GM12872 (cell line): Measurements from ENCODE around the gene NPRL2.

ENCODE experiments used
- TF ChIP-seq, protein P1 (sequence below): IDR thresholded peaks from 3 replicates; pipeline ENCODE4 v1.5.1; 2011; ENCODE audit warnings: low read depth, mild to moderate bottlenecking, low read length, moderate library complexity; ENCODE audit not compliant: insufficient read depth

The NPRL2 gene

DNA sequence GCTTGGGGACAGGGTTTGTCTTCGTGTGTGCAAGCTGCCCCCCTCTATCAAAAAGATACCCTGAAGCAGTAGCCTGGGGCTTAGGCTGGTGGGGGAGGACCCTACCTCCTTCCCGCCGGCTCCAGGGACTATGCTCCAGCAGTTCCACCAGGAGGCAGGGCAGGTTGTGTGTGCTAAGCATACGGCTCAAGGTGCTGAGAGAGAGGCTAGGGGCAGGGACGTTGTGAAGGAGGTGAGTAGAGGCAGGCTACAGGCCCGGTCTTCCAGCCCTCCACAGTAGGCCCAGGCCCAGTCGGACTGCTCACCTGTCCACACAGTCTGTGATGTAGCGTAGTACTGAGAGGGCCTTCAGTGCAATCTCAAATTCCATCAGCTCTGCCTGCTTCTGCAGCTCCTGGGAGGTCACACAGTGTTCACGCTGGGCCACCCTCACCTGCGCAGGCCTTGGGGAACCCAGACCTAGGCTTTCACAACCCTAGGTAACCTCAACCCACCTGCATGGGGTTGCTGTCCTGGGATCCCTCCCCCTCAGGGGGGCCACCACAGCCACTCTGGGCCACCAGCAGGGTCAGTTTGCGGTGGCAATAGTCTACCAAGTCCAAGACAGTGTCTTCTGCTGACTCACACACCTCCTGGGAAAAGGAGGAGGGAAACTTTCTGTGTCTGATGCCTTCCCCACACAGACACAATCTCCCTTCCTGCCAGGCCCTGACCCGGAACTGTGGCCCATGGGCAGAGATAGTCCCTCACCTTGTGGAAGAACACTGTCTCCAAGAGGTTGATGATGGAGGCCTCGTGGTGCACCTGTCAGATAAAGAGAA lies 7.6 kb downstream of the NPRL2 start:
- TF ChIP-seq, protein P1, sequence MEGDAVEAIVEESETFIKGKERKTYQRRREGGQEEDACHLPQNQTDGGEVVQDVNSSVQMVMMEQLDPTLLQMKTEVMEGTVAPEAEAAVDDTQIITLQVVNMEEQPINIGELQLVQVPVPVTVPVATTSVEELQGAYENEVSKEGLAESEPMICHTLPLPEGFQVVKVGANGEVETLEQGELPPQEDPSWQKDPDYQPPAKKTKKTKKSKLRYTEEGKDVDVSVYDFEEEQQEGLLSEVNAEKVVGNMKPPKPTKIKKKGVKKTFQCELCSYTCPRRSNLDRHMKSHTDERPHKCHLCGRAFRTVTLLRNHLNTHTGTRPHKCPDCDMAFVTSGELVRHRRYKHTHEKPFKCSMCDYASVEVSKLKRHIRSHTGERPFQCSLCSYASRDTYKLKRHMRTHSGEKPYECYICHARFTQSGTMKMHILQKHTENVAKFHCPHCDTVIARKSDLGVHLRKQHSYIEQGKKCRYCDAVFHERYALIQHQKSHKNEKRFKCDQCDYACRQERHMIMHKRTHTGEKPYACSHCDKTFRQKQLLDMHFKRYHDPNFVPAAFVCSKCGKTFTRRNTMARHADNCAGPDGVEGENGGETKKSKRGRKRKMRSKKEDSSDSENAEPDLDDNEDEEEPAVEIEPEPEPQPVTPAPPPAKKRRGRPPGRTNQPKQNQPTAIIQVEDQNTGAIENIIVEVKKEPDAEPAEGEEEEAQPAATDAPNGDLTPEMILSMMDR: no peak

DNA sequence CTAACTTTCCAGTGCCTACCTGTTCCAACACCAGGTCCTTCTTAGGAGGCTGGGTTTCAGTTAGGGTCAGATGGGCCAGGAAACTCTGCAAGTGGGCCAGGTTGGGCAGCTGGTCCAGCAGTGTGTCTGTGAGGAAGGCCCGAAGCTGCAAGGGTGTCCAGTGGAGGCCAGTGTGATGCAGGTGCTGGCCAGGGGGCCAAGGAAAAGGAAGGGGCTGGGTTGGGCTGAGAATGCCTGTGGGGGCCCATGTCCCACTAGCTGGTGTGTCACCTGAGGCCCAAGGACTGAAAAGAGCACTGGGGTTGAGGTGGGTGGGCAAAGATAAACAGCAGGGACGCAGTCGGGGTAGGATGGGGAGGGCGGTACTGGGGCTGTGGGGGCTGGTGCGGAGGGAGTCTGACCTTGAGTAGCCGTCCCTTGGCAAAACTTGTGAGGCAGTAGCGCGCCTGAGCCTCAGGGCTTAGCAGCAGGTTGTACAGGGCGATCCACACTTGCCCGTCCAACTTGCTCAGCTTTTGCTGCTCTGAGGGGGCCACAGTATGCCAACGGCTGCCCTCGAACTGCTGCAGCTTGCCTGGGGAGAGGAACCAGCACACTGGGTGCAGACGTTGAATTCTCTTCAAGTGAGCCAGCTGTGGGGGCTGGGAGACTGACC lies 8.5 kb downstream of the NPRL2 start:
- TF ChIP-seq, protein P1: no peak

DNA sequence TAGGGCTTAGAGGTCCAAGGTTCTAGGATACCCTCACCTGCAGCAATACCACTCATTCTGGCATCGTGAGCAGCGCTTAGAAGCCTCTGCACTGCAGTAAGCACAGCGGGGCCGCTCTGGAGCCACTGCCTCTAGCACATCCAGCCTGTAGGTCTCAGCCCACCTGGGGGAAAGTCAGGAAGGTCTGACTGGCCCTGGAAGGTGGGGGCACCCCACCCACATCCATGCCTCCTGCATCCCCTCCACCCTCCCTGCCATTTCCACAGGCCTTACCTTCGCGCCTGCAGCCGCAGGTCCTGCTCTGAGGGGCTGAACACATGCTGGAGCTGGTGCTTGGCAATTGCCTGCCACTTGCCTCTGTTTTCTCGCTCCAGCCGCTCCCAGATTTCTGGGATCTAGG lies 9.0 kb downstream of the NPRL2 start:
- TF ChIP-seq, protein P1: no peak

DNA sequence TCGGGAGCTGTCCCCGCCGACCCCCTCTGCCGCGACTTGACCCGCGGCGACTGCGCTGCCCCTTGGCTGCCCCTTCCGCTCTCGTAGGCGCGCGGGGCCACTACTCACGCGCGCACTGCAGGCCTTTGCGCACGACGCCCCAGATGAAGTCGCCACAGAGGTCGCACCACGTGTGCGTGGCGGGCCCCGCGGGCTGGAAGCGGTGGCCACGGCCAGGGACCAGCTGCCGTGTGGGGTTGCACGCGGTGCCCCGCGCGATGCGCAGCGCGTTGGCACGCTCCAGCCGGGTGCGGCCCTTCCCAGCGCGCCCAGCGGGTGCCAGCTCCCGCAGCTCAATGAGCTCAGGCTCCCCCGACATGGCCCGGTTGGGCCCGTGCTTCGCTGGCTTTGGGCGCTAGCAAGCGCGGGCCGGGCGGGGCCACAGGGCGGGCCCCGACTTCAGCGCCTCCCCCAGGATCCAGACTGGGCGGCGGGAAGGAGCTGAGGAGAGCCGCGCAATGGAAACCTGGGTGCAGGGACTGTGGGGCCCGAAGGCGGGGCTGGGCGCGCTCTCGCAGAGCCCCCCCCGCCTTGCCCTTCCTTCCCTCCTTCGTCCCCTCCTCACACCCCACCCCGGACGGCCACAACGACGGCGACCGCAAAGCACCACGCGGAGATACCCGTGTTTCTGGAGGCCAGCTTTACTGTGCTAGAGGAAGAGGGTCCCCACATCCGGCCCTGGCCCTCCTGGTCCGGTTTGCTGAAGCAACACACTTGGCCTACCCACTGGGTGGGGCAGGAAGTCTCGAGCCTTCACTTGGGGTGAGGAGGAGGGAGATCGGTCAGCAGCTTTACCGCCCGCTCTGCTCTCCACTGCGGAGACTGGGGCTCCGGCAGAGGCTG lies 9.9 kb downstream of the NPRL2 start, which contains the start of gene RASSF1:
RASSF1 (minus strand) TSS at position 389 of the 882 bp plus-strand sequence; CDS start at position 358, 31 bp downstream.
- TF ChIP-seq, protein P1: no peak

DNA sequence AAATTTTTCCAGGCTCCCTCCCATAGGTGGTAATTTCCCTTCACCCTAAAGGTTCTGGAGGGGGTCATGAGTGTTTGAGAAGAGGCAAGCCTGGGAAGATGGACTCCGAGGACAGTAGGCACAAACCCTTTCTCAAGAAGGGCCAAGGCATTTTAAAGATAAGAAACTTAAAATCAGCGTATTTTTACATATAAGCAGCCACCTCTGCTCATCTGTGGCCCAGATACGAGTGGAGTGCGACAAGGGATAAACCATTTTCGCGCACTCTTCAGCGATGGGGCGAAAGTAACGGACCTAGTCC lies 10.5 kb downstream of the NPRL2 start:
- TF ChIP-seq, protein P1: no peak

DNA sequence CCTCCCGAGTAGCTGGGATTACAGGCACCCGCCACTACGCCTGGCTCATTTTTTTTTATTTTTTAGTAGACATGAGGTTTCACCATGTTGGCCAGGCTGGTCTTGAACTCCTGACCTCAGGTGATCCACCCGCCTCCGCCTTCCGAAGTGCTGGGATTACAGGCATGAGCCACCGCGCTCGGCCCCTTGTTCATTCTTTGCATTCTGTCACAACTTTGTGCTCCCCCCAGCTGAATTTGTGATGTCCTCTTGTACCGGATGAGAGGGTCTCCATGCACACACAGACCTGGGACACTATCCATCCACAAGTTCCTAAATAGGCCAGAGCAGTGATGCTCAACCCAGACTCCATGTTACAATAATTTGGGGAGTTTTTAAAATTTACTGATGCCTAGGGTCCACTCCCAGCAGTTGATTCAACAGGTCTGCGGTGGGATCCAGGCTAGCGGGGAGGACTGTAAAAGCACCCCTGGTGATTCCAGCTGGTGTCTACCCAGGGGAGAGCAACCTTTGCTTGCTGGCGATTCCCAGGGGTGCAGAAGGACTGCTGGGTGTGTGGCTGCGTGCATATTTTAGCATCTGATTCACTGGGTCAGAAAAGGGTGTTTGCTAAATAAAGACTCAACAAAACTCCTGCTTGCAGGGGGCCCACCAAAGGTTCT lies 11.0 kb downstream of the NPRL2 start:
- TF ChIP-seq, protein P1: no peak
